Muscle of leg (tissue), 11 donors: ENCODE measurements around the gene SHC2. TPM values are rescaled to one million over a fixed set of nuclear protein-coding genes. Genes with fewer than 3 reads are reported as not detected.
"Not testable (repeated sequence)": the region's sequence is repeated elsewhere in the genome, so short reads cannot be mapped to it uniquely, and the experiment has no call there.

Source experiments
- DNase-seq: peaks from one replicate; pipeline ENCODE4 v3.0.0; 2013
- H3K27ac ChIP-seq: one replicate; pipeline ENCODE4 v1.5.1; 2013; ENCODE audit warnings: mild to moderate bottlenecking, low read length, control low read depth
- H3K27me3 ChIP-seq: one replicate; pipeline ENCODE4 v1.6.1; 2013; ENCODE audit warnings: low read length; ENCODE audit not compliant: control insufficient read depth, insufficient read depth
- H3K36me3 ChIP-seq: one replicate; pipeline ENCODE4 v1.6.1; 2013; ENCODE audit warnings: low read length; ENCODE audit not compliant: control insufficient read depth, insufficient read depth
- H3K4me1 ChIP-seq: one replicate; pipeline ENCODE4 v1.6.1; 2013; ENCODE audit warnings: low read length; ENCODE audit not compliant: control insufficient read depth, insufficient read depth
- H3K4me3 ChIP-seq: one replicate; pipeline ENCODE4 v1.5.1; 2013; ENCODE audit warnings: low read length, control low read depth
- H3K9me3 ChIP-seq: replicated peaks from 2 replicates; pipeline ENCODE4 v1.6.1; 2013; ENCODE audit warnings: low read depth, low read length; ENCODE audit not compliant: control insufficient read depth
- WGBS: methylation state at CpG from one replicate; pipeline ENCODE4 v1.1.5; 2013; ENCODE audit warnings: missing lambda C conversion rate; ENCODE audit not compliant: insufficient coverage; 5-methylcytosine and 5-hydroxymethylcytosine counted together
- polyA plus RNA-seq, 8 donors: library from polyadenylated mRNA; unstranded; fragments of 120-200 nt; gene quantifications; one replicate each; pipeline versions ENCODE4 v1.2.1 to v1.2.3, GENCODE V29; 2013; ENCODE audit warnings: inconsistent platforms in 1 of 8, low replicate concordance in 1 of 8; ENCODE audit not compliant: insufficient read length in 8 of 8, insufficient read depth in 1 of 8
- total RNA-seq: library from RNA; stranded (reverse); fragments of 120-200 nt; gene quantifications from one replicate; pipeline ENCODE4 v1.2.4, GENCODE V29; 2013

SHC2 gene
- total and polyA plus RNA-seq, 9 donors = 13.9 to 46.6 (median 31.5) TPM

DNA sequence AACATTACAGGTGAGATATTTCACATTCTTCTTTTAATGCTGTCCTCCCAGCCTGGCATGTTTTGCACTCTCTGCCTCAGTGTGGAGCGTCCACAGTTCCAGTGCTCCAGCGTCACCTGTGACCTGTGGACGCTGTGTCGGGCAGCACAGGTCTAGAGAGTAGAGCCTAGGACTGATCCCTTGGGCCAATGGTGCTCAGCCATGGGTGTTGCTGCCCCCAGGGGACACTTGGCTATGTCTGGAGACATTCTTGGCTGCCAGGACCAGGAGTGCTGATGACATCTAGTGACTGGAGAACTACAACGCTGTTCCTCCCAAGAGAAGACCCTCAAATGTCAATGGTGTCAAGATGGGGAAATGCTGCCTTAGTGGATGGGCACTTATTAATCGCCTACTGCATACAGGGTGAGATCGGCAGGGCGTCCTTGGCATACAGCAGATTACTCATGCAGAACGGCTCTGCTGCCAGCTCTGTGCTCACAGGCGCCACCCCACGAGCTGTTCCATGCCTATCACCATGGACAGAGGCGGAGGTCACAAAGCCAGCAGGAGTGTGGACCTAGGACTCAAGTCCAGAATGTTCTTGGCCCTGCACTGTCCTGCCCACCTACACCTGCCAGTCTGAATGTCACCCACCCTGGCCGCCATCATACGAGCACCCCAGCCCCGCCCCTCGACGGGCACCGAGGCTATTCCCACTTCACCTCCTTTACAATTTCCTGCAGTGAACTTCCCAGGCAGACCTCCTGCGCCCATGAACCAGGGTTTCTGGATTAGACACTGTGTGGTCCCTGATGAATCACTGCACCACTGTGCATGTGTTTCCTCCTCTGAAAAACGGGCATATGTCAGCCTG is 21.6 kb upstream of the SHC2 start:
- H3K27ac ChIP-seq = no peak overlapping the region
- peaks cover 21% of the 10 kb centered on the region for H3K4me1 ChIP-seq
- H3K9me3 ChIP-seq = no peaks in the 10 kb centered on the region
- peaks cover 25% of the 10 kb centered on the region for H3K27me3 ChIP-seq
- no peaks in the 10 kb centered on the region for H3K36me3 ChIP-seq
- H3K4me3 ChIP-seq = no peak overlapping the region
- DNase-seq = peak; percentile 8
- WGBS = 60% methylated on average over 20 of the region's 20 CpGs

GRCh38 chr19:481100-481499 is 20.3 kb upstream of the SHC2 start:
- not testable (repeated sequence) for H3K27ac ChIP-seq, H3K4me3 ChIP-seq, H3K36me3 ChIP-seq, DNase-seq, H3K9me3 ChIP-seq
- Histone ChIP-seq H3K27me3 (peaks cover 24% of the 10 kb centered on the region), H3K4me1 (peaks cover 21% of the 10 kb centered on the region)
- 96% methylated on average over 3 of the region's 3 CpGs for WGBS

DNA sequence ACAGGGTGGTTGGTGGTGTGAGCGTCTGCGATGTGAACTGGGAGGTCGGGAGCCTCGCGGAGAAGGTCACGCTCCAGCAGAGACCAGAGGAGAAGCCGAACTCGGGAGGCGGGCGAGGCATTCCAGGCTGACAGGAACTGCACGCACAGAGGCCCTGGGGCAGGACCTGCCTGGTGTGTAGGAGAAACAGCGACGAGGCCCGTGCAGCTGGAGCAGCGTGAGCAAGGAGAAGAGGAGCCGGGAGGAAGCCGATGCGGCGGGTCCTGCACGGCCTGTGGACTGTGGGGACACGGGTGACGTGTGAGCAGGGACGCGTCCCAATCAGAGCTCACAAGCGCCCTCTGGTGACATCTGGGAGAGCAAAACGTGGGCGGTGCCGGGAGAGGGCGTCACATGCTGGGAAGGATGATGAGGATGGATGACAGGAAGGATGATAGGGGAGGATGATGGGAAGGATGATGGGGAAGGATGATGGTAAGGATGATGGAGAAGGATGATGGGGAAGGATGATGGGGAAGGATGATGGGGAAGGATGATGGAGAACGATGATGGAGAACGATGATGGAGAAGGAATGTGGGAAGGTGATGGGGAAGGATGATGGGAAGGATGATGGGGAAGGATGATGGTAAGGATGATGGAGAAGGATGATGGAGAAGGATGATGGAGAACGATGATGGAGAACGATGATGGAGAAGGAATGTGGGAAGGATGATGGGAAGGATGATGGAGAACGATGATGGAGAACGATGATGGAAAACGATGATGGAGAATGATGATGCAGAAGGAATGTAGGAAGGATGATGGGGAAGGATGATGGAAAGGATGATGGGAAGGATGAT is 19.4 kb upstream of the SHC2 start:
- WGBS = 23% methylated on average over 36 of the region's 36 CpGs
- peak overlapping the region; percentile 45 for H3K27ac ChIP-seq
- no peaks in the 10 kb centered on the region for H3K9me3 ChIP-seq
- H3K4me3 ChIP-seq = peak overlapping the region; percentile 5
- peaks cover 12% of the 10 kb centered on the region for H3K4me1 ChIP-seq
- H3K36me3 ChIP-seq = no peaks in the 10 kb centered on the region
- peaks cover 15% of the 10 kb centered on the region for H3K27me3 ChIP-seq
- DNase-seq = peak; percentile 90

- no peak for DNase-seq
- WGBS = 27% methylated on average over 13 of the region's 14 CpGs
- H3K9me3 ChIP-seq = no peaks in the 10 kb centered on the region
- peaks cover 8% of the 10 kb centered on the region for H3K27me3 ChIP-seq
- H3K27ac ChIP-seq = no peak overlapping the region
- H3K4me3 ChIP-seq = no peak overlapping the region
- peaks cover 18% of the 10 kb centered on the region for H3K4me1 ChIP-seq
- H3K36me3 ChIP-seq = no peaks in the 10 kb centered on the region
These were observed 18.1 kb upstream of the SHC2 start for GRCh38 chr19:478976-479375.

GRCh38 chr19:478236-478903 is 17.5 kb upstream of the SHC2 start:
- WGBS = 46% methylated on average over 24 of the region's 26 CpGs
- no peak for DNase-seq

DNA sequence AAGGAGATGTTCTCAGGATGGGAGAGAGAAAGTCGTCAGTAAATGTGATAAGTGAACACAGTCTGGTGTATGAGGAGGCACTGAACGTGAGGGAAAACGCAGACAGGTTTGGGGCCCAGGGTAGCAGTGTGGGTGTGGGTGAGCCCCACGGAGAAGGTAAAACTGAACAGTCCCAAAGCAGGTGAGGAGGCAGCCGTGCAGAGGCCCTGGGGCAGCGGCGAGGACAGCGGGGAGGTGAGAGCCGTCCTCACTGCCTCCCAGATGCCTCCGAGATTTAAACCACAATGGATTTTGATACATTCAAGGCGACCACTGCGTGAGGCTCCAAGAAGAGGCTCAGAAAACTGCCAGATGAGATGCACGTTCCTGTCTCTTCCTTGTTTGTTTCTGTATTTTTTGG is 14.5 kb upstream of the SHC2 start:
- 86% methylated on average over 13 of the region's 13 CpGs for WGBS
- Histone ChIP-seq H3K4me3 (no peak overlapping the region), H3K9me3 (no peaks in the 10 kb centered on the region), H3K27me3 (peaks cover 3% of the 10 kb centered on the region), H3K4me1 (peaks cover 18% of the 10 kb centered on the region), H3K36me3 (no peaks in the 10 kb centered on the region), H3K27ac (no peak overlapping the region)
- DNase-seq = no peak

More at GRCh38 chr19:478236-478903, 17.5 kb upstream of the SHC2 start:
- Histone ChIP-seq H3K9me3 (no peaks in the 10 kb centered on the region), H3K4me1 (peaks cover 18% of the 10 kb centered on the region), H3K27ac (no peak overlapping the region), H3K4me3 (no peak overlapping the region), H3K36me3 (no peaks in the 10 kb centered on the region), H3K27me3 (peaks cover 5% of the 10 kb centered on the region)

GRCh38 chr19:474126-475078 is 13.6 kb upstream of the SHC2 start:
- no peaks in the 10 kb centered on the region for H3K27me3 ChIP-seq
- no peak for DNase-seq
- H3K36me3 ChIP-seq = no peaks in the 10 kb centered on the region
- WGBS = 54% methylated on average over 47 of the region's 57 CpGs
- H3K27ac ChIP-seq = no peak overlapping the region
- H3K9me3 ChIP-seq = no peaks in the 10 kb centered on the region
- peaks cover 14% of the 10 kb centered on the region for H3K4me1 ChIP-seq
- no peak overlapping the region for H3K4me3 ChIP-seq

- 61% methylated on average over 16 of the region's 23 CpGs for WGBS
- H3K4me3 ChIP-seq = no peak overlapping the region
- no peaks in the 10 kb centered on the region for H3K9me3 ChIP-seq
- H3K27ac ChIP-seq = no peak overlapping the region
- H3K4me1 ChIP-seq = peaks cover 9% of the 10 kb centered on the region
- DNase-seq = no peak
- no peaks in the 10 kb centered on the region for H3K27me3 ChIP-seq
- H3K36me3 ChIP-seq = no peaks in the 10 kb centered on the region
These were observed 11.4 kb upstream of the SHC2 start for GRCh38 chr19:472005-472858.

- WGBS = 65% methylated on average over 15 of the region's 20 CpGs
- no peak overlapping the region for H3K4me3 ChIP-seq
- no peaks in the 10 kb centered on the region for H3K27me3 ChIP-seq
- no peaks in the 10 kb centered on the region for H3K9me3 ChIP-seq
- no peaks in the 10 kb centered on the region for H3K36me3 ChIP-seq
- DNase-seq = no peak
- H3K4me1 ChIP-seq = peaks cover 9% of the 10 kb centered on the region
- no peak overlapping the region for H3K27ac ChIP-seq
These were observed 9.9 kb upstream of the SHC2 start for GRCh38 chr19:470701-471100.
